PC-3 (cell line): ENCODE results near the gene MLYCD. TPM values are rescaled to one million over a fixed set of nuclear protein-coding genes. Genes with fewer than 3 reads are reported as not detected.

Experiments
- ATAC-seq: fragments of 200-7000 bp; cut with Tn5 transposase; 2 replicates; pipeline ENCODE4 v1.9.1; 2020; ENCODE audit warnings: mild to moderate bottlenecking, moderate library complexity
- BruUV-seq: library from RNA; stranded (reverse); fragments of 400-500 nt; replicated peaks from 2 replicates; lab custom pipeline; 2021; lab: Mats Ljungman, UMichigan
- CTCF ChIA-PET: fragments of 300-600 bp; sonication (Branson Sonifier 250); formaldehyde crosslinking; loops from one replicate; lab custom pipeline; 2022; ENCODE audit warnings: antibody characterized with exemption; lab: Charles Lee
- POLR2A ChIA-PET: fragments of 300-600 bp; sonication (Branson Sonifier 250); formaldehyde crosslinking; loops from one replicate; lab custom pipeline; 2022; ENCODE audit warnings: antibody characterized with exemption; ENCODE audit not compliant: unreplicated experiment; lab: Charles Lee
- DNase-seq: peaks from one replicate; pipeline ENCODE4 v3.0.0-alpha.2; 2015
- H2AFZ ChIP-seq: fragments of 300-600 bp; sonication (generic); 2 replicates; pipeline ENCODE4 v1.6.0; 2016; ENCODE audit warnings: antibody characterized with exemption, low read length
- H3F3A ChIP-seq: fragments of 300-600 bp; sonication (generic); one replicate; pipeline ENCODE4 v1.6.0; 2017; ENCODE audit warnings: antibody characterized with exemption, low read length, control low read depth, mild to moderate bottlenecking; ENCODE audit not compliant: unreplicated experiment
- H3K27ac ChIP-seq: fragments of 300-600 bp; sonication (generic); 2 replicates; pipeline ENCODE4 v1.5.1; 2016; ENCODE audit warnings: mild to moderate bottlenecking, low read length
- H3K27me3 ChIP-seq: fragments of 300-600 bp; sonication (generic); 2 replicates; pipeline ENCODE4 v1.6.1; 2016; ENCODE audit warnings: low read length, mixed read lengths
- H3K36me3 ChIP-seq: fragments of 300-600 bp; sonication (generic); 2 replicates; pipeline ENCODE4 v1.6.1; 2016; ENCODE audit warnings: low read depth, mixed run types, low read length, mixed read lengths
- H3K4me1 ChIP-seq: fragments of 300-600 bp; sonication (generic); 2 replicates; pipeline ENCODE4 v1.5.1; 2016; ENCODE audit warnings: low read length; ENCODE audit not compliant: insufficient read depth
- H3K4me2 ChIP-seq: fragments of 300-600 bp; sonication (generic); 2 replicates; pipeline ENCODE4 v1.6.0; 2016; ENCODE audit warnings: low read length
- H3K4me3 ChIP-seq: fragments of 300-600 bp; sonication (generic); 2 replicates; pipeline ENCODE4 v1.5.1; 2016; ENCODE audit warnings: mild to moderate bottlenecking, low read length, mixed read lengths
- H3K79me2 ChIP-seq: fragments of 300-600 bp; sonication (generic); 2 replicates; pipeline ENCODE4 v1.6.1; 2017; ENCODE audit warnings: low read length, mixed read lengths
- H3K9ac ChIP-seq: fragments of 300-600 bp; sonication (generic); 2 replicates; pipeline ENCODE4 v1.6.0; 2016; ENCODE audit warnings: mild to moderate bottlenecking, low read length
- H3K9me2 ChIP-seq: fragments of 300-600 bp; sonication (generic); replicated peaks from 2 replicates; pipeline ENCODE4 v1.6.1; 2016; ENCODE audit warnings: mixed run types, low read length, mixed read lengths
- H3K9me3 ChIP-seq: fragments of 300-600 bp; sonication (generic); 2 replicates; pipeline ENCODE4 v1.6.1; 2016; ENCODE audit warnings: low read length, mixed read lengths
- H4K20me1 ChIP-seq: fragments of 300-600 bp; sonication (generic); 2 replicates; pipeline ENCODE4 v1.6.1; 2016; ENCODE audit warnings: low read length, mixed read lengths
- EZH2 ChIP-seq: fragments of 300-600 bp; sonication (generic); IDR thresholded peaks from one replicate; pipeline ENCODE4 v1.6.1; 2017; ENCODE audit warnings: antibody characterized with exemption, mild to moderate bottlenecking, low read length; ENCODE audit not compliant: unreplicated experiment
- EZH2phosphoT487 ChIP-seq: fragments of 300-600 bp; sonication (generic); IDR thresholded peaks from 2 replicates; pipeline ENCODE4 v1.6.1; 2018; ENCODE audit warnings: mild to moderate bottlenecking, antibody characterized with exemption, low read length, borderline replicate concordance
- intact Hi-C: fragments of 100-400 bp; cut with micrococcal nuclease; formaldehyde crosslinking; loops from 2 replicates; pipeline ENCODE4 v1.9.0; 2023
- total RNA-seq: library from RNA; depleted of rRNA; stranded (reverse); fragments of >200 nt; gene quantifications from 2 replicates; pipeline ENCODE4 v1.2.3, GENCODE V29; 2014
- TF ChIP-seq, protein P1 (sequence below): fragments of 300-600 bp; sonication (generic); conservative IDR thresholded peaks from 2 replicates; pipeline ENCODE4 v1.5.1; 2017; ENCODE audit warnings: antibody characterized with exemption, low read depth, mild to moderate bottlenecking, low read length

Gene MLYCD
- total RNA-seq, 1 experiment from 2014 or later = 0.95 TPM

DNA sequence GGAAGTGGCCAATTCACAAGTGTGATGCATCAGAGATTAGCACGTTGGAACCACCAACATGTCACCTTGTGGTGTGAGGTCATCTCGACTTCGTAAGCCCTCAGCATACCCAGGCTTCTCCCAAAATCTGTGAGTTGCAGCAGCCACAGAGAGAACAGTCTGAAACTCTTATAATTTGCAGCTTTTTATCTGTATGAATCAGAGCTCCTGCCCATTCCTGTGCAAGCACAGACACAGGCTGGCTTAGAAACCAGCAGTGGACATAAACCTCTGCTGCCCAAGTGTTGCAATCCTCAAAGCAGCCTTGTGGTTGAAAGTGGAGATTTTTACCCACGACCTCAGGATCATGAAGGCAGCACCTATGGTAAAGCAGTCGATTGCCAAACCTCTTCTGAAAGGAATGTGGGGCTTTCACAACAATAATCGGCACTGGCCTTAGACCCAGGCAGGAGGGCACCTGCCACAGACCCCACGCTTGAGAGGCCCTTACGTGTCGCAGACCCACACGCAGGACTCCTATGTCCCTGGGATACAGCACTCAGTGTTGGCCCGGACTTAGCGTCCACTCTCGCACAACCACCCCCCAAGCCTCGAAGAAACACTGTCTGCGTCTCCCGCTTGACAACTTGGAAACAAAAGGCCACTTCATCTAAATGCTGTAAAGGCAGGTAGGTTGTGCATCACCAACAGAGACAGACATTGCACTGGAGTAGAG is 29.6 kb downstream of the MLYCD start:
- Histone ChIP-seq H3F3A (no peaks in the 10 kb centered on the region), H3K4me1 (peaks cover 10% of the 10 kb centered on the region), H2AFZ (no peak overlapping the region), H4K20me1 (no peaks in the 10 kb centered on the region), H3K27ac (no peak overlapping the region), H3K27me3 (no peaks in the 10 kb centered on the region), H3K36me3 (no peaks in the 10 kb centered on the region), H3K9me2 (no peaks in the 10 kb centered on the region), H3K9ac (no peak overlapping the region), H3K79me2 (no peaks in the 10 kb centered on the region), H3K9me3 (no peaks in the 10 kb centered on the region), H3K4me2 (no peak overlapping the region), H3K4me3 (no peak overlapping the region)
- POLR2A ChIA-PET = no interaction called here
- CTCF ChIA-PET = no interaction called here
- ATAC-seq = no peak
- BruUV-seq = no TSS peak
- DNase-seq = peak; percentile 4
- TF ChIP-seq, protein P1, sequence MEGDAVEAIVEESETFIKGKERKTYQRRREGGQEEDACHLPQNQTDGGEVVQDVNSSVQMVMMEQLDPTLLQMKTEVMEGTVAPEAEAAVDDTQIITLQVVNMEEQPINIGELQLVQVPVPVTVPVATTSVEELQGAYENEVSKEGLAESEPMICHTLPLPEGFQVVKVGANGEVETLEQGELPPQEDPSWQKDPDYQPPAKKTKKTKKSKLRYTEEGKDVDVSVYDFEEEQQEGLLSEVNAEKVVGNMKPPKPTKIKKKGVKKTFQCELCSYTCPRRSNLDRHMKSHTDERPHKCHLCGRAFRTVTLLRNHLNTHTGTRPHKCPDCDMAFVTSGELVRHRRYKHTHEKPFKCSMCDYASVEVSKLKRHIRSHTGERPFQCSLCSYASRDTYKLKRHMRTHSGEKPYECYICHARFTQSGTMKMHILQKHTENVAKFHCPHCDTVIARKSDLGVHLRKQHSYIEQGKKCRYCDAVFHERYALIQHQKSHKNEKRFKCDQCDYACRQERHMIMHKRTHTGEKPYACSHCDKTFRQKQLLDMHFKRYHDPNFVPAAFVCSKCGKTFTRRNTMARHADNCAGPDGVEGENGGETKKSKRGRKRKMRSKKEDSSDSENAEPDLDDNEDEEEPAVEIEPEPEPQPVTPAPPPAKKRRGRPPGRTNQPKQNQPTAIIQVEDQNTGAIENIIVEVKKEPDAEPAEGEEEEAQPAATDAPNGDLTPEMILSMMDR = no peak
- TF ChIP-seq EZH2phosphoT487 (no peak), EZH2 (no peak)
- intact Hi-C loops = no loop called here

DNA sequence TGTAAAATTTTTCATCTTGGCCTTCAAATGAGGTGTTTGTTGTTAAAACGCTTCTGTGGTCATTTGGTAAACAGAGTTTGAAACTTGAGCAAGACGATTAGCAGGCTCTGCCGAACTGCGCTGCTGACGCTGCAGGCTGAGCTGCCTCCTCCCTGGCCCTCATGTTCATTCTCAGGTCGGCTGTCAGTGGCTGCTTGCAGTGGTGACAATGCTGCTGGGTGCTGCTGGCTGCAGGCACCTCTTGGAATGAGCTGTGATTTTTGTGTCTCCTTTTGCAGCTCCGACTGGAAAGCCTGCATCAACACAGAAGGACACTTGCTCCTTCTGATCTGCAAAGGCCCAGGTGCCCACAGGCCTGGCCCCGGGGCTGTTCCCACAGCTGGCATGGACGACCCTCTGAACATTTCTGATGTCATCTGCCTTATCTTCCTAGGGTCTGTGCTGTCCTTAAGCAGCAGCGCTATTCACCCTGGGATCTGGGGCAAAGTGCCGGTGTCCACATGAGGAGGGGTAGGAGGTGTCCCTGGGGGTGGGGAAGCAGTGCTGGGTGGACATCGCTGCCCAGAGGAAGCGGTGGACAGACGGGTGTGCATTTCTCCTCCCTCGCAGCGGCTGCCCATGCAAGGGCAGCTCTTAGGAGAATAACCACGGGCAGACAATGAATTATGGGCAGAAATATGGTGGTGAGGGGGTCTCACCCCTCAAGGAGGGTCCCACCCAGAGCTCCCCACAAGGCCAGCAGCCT is 31.1 kb downstream of the MLYCD start:
- Histone ChIP-seq H3K27ac (no peak overlapping the region), H3K9me3 (no peaks in the 10 kb centered on the region), H2AFZ (no peak overlapping the region), H3K79me2 (no peaks in the 10 kb centered on the region), H3K36me3 (no peaks in the 10 kb centered on the region), H4K20me1 (no peaks in the 10 kb centered on the region), H3F3A (no peaks in the 10 kb centered on the region), H3K9me2 (no peaks in the 10 kb centered on the region), H3K4me2 (no peak overlapping the region), H3K9ac (no peak overlapping the region), H3K27me3 (no peaks in the 10 kb centered on the region), H3K4me3 (no peak overlapping the region), H3K4me1 (peaks cover 10% of the 10 kb centered on the region)
- ATAC-seq (no peak), DNase-seq (no peak)
- BruUV-seq = no TSS peak
- intact Hi-C loops = no loop called here
- POLR2A ChIA-PET = no interaction called here
- TF ChIP-seq, protein P1 = no peak
- TF ChIP-seq EZH2phosphoT487 = no peak
- TF ChIP-seq EZH2 = no peak
- CTCF ChIA-PET = no interaction called here
